ENCODE measurements around the gene ATP9B.
A peak's percentile ranks its signal among the peaks of the same experiment; 100 is the strongest.

The ATP9B gene

DNA sequence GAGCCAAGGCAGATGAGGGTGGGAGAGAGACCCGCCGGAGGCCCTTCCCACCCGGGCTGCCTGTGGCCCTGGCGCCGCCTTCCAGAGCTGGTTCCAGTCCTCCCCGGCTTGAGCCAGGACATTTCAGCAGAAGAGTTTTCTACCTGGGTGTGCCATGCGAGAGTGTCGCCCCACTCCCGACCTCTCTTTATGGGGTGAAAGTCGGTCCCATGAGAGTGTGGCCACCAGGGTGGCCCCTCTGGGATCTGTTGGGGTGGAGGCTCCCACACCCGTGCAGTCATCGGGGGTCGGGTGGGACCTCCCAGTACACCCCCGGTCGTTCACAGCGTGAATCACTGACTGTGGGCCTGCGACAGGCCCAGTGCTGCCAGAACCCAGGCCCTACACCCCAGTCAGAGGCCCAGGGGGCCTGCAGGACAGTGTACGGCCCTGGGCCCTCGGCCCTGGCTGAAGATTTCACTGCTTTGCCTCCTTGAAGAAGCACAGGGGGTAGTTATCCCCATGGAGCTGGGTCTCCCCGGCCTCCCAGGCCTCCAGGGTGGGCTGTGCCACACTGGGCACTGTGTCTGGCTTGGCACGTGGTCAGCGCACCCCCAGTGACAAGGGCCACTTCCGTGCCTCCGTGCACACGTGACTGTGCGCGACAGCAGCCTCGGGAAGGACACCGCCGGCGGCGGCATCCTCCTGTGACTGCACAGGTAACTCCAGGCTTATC lies 332.5 kb downstream of the ATP9B start:
- no peak for DNase-seq

DNA sequence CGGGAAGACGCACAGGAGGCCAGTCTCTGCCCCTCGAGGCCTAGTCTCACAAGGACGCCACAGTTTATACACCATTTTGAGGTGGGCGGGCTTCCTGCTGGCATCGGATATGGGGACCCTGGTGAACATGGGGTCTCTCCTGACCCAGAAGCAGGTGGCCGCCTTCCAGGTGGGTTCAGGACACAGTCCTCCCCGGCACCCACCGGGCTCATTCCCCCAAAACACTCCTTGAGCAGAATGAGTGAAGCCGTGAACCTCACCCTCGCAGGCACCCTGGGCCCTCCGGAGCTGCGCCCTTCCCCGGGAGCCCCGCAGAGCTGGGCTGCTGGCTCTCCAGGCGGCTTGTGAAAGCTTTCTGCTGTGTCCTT lies 333.0 kb downstream of the ATP9B start:
- no peak for DNase-seq

- peak; percentile 9 for DNase-seq
Observed at GRCh38 chr18:79402977-79403722, 334.0 kb downstream of the ATP9B start.

- no peak for DNase-seq
Observed at GRCh38 chr18:79403723-79404566, 334.8 kb downstream of the ATP9B start.

DNA sequence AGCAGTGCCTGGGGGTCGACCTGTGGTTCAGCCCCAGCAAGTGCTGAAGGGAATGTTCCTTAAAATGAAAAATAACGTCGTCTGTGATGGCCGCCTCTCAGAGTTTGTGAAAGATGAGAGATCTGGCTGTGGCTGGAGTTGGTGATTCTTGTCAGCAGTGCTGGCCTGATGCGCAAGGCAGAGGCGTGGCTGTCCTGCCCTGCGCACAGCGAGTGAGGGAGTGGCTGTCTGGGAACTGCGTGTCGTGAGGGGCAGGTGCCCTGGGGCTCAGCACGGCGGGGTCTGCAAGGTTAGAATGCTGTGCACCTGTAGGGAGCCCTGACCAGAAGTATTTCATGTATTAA lies 335.3 kb downstream of the ATP9B start:
- DNase-seq, result no peak

DNA sequence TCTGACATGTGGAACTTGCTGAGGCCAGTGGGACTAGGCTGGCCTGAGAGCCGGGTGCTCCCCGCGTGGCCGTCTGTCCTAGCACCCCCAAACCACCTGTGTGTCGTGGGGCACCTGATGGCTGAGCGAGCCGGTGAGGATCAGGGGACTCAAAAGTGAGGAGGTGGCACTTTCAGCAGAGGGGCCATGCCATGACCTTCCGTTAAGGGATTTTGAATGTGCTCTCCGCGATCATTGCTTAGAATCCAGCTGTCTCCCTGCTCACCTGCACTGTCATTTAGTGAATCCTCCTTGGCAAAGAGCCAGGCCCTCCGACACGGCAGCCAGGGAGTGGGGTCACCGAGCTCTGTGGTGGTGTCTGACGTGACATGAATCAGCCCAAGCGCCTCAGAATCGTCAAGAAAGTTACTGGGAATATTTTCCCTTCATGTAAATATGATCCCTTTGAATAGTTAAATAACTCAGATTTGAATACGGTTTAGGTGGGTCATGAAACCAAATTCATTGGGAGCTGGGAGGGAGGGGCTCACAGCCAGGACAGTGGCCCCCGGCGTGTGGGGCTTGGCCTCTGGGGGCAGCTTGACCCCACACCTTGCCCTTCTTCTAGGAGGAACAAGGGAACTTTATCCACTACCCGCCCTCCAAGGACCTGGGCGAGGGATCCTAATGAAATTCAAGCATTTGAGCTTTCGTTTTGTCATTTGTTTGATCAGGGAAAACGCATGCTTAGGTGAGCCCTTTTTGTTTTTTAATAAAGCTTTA lies 336.0 kb downstream of the ATP9B start:
- DNase-seq, result no peak

DNA sequence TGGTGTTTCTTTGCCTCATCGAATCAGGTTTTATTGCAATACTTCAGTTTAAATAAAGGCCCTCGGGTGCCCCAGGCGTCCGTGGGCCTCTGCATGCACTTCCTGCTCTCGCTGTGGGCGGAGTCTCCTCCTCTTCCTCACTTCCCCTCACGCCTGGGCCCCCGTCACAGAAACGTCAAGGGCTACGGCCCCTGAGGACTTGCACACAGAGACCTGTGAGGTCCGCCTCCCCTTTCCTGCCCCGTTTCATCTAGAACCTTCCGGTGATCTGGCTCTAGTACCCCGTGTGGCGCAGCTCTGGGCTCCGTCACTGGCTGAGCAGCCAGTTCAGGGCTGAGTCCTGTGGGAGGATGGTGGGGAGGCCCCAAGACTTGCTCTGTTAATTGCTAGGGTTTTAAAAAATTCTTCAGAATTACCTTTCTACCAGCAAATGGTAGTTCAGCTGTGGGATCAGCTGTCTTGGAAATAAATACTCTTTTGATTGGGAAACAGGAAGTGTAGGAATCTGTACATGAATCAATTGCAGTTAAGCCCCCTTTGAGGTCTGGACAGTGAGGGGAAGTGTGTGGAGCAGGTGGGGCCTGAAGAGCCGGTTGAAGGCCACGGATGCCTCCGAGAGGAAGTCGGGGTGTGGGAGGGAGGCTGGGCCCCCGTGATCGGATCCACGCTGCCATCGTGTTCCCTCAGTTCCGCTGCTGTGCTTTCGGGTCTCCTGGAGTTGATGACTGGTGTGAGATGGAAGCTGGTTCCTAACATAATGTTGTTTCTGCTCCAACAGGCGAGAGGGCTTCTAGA lies 336.8 kb downstream of the ATP9B start:
- DNase-seq, result no peak

DNA sequence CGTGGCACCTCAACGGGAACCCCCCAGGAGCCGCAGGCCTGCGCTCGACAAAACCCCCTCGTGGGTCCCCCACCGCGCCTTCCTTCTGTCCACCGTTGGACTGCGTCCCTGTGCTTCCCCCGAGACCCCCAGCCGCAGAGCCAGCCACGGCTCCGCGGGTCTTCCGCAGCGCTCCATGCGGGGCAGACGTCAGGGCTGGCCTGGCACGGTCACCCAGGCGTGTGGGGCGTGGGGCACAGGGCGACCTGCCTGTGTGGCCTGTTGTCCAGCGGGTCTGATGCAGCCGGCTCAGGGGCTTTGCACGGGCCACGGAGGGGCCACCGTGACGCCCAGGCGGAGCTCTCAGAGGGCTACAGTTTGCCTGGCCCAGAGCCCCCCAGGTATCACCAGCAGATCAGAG lies 337.5 kb downstream of the ATP9B start:
- DNase-seq, result no peak

DNA sequence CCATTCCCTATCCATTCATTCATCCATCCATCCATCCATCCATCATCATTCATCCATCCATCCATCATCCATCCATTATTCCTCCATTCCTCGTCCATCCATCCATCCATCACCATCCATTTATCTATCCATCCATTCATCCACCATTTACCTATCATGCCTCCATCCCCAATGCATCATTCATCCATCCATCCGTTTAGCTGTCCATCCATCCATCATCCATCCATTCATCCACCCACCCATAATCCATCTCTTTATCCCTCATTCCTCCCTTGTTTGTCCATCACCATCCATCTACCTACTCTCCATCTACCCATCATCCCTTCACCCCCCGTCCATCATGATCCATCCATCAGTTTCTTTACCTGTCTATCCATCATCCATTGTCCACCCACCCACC lies 340.1 kb downstream of the ATP9B start:
- DNase-seq, result no peak

GRCh38 chr18:79410171-79410641 lies 341.0 kb downstream of the ATP9B start:
- DNase-seq, result no peak

- no peak for DNase-seq
Observed at GRCh38 chr18:79410731-79411613, 341.8 kb downstream of the ATP9B start.

DNA sequence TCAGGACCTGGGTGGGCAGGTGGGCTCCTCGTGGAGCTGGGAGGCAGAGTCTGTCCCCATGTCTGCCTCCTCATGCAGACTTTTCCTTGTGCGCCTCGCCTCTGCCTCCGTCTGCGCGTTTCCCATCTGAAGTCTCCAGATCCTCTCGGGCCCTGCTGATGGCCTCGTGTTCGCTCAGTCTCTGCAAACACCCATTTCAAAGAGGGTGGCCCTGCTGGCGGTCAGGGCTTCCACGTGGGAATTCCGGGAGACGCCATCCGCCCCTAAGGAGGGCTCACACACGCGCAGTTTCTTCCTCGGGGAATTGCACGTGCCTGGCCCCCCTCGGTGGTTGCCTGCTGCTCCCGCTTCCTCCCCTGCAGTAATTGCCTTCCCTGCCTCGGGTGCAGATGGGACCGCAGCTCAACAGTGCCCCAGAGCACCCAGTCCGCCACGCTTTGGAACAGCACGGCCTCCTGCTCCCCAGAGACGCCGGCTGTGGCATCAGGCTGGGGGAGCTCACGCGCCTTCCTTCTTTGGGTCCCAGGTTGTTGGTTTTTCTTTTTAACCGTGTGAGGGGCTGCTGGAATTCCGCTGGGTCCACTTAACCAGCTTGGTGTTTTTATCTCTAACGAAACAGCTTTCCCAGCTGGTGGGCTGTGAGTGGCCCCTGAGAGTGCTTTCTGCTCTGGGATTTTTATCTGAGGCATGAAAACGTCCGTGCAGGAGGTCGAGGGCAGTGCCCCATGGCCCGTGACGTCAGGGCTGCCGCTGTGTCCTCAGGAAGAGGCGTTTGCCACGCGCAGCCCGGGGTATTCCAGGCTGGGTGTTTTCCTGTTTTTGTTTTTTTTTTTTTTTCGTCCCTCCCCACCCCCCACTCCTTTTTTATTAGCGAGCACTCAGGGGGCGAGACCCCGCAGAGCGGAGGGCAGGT lies 342.7 kb downstream of the ATP9B start:
- no peak for DNase-seq

GRCh38 chr18:79413025-79413424 lies 343.8 kb downstream of the ATP9B start:
- no peak for DNase-seq

DNA sequence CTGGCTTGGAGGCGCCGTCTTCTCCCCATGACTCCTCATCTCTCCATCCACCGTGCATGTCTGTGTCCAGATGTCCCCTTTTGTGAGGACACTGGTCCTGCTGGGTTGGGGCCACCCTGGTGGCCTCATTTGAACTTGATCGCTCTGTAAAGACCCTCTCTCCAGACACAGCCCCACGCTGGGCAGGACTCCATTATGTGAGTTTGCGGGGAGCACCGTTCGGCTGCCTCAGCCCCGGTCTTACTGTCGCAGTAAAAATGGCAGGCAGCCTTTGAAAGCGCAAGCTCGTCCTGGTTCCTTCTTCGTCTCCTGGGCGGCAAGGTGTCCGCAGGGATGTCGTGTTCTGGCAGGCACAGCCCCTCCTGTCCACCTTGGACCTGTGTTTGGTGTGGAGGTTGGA lies 344.2 kb downstream of the ATP9B start:
- no peak for DNase-seq

- no peak for DNase-seq
Observed at GRCh38 chr18:79413901-79414300, 344.7 kb downstream of the ATP9B start.

GRCh38 chr18:79416022-79416676 lies 347.0 kb downstream of the ATP9B start:
- no peak for DNase-seq

- no peak for DNase-seq
Observed at GRCh38 chr18:79416677-79417052, 347.5 kb downstream of the ATP9B start.

DNA sequence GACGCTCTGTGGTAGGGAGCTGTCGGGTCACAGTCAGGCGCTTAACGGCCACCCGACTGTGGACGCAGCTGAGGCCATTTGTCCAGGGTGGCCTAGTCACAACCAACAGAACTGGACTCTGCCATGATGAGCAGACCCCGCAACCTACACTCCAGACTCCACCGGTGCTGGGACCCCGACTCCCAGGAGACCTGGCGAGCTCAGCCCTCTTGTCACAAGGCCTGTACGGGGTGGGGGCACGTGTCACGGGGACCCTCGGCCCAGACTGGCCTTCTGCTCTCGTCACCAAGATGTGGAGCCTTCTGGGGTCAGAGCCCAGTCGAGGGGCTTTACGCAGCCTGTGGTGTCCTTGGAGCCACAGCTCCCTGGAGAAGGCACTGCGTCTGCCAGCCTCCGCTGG lies 349.0 kb downstream of the ATP9B start:
- DNase-seq, result no peak

- DNase-seq, result no peak
Observed at GRCh38 chr18:79418642-79419041, 349.4 kb downstream of the ATP9B start.

Measured in DMS79 (cell line).